HEK293 (cell line): ENCODE results near the gene TRAM2.

Experiments used
- CTCF ChIA-PET: fragments of 350-600 bp; formaldehyde crosslinking; extraction: SDS; loops from one replicate; lab custom pipeline; 2021; ENCODE audit warnings: antibody characterized with exemption; lab: Yijun Ruan, JAX
- POLR2A ChIA-PET: fragments of 300-600 bp; formaldehyde crosslinking; extraction: SDS; loops from one replicate; lab custom pipeline; 2020; ENCODE audit warnings: antibody characterized with exemption, inconsistent platforms; lab: Yijun Ruan, JAX
- H3K27ac ChIP-seq: fragments of 200-500 bp; sonication (Bioruptor generic); 2 replicates; pipeline ENCODE4 v1.5.1; 2014; ENCODE audit warnings: low read depth, low read length, control low read depth, inconsistent platforms; ENCODE audit errors: extremely low read depth
- H3K36me3 ChIP-seq, 2 experiments: fragments of 200-500 bp in 1 of 2; sonication (Bioruptor generic) in 1 of 2; 1 replicate in 1 of 2; 2 replicates in 1 of 2; pipeline ENCODE4 v1.5.1; 2014 to 2017; ENCODE audit warnings: inconsistent platforms in 2 of 2, low read length in 2 of 2; ENCODE audit not compliant: control insufficient read depth in 2 of 2, insufficient read depth in 1 of 2
- H3K4me1 ChIP-seq: fragments of 200-500 bp; sonication (Bioruptor generic); 2 replicates; pipeline ENCODE4 v1.5.1; 2014; ENCODE audit warnings: mild to moderate bottlenecking, low read length, inconsistent platforms; ENCODE audit not compliant: control insufficient read depth, insufficient read depth
- H3K4me3 ChIP-seq: 2 replicates; pipeline ENCODE4 v1.5.1; 2011; ENCODE audit warnings: low read depth, mild to moderate bottlenecking, control low read depth, low read length, moderate library complexity
- H3K9me3 ChIP-seq: fragments of 200-500 bp; sonication (Bioruptor generic); 2 replicates; pipeline ENCODE4 v1.5.1; 2014; ENCODE audit warnings: low read depth, low read length, inconsistent platforms; ENCODE audit not compliant: control insufficient read depth, insufficient read depth
- BCL11B ChIP-seq: fragments of 450-650 bp; formaldehyde crosslinking; IDR thresholded peaks from 2 replicates; pipeline ENCODE4 v1.5.1; 2016; ENCODE audit warnings: low read depth, missing biosample characterization, missing genetic modification characterization
- GLIS1 ChIP-seq: fragments of 450-650 bp; formaldehyde crosslinking; IDR thresholded peaks from 2 replicates; pipeline ENCODE4 v1.5.1; 2016; ENCODE audit warnings: missing biosample characterization, missing genetic modification characterization
- GLIS2 ChIP-seq: fragments of 450-650 bp; formaldehyde crosslinking; IDR thresholded peaks from 2 replicates; pipeline ENCODE4 v1.5.1; 2016; ENCODE audit warnings: missing biosample characterization, missing genetic modification characterization
- KLF1 ChIP-seq: fragments of 450-650 bp; formaldehyde crosslinking; IDR thresholded peaks from 2 replicates; pipeline ENCODE4 v1.5.1; 2016; ENCODE audit warnings: missing biosample characterization, missing genetic modification characterization
- KLF10 ChIP-seq: fragments of 450-650 bp; IDR thresholded peaks from 2 replicates; pipeline ENCODE4 v1.5.1; 2018; ENCODE audit warnings: missing biosample characterization, mild to moderate bottlenecking, missing genetic modification characterization
- KLF16 ChIP-seq: fragments of 450-650 bp; formaldehyde crosslinking; IDR thresholded peaks from 2 replicates; pipeline ENCODE4 v1.5.1; 2017; ENCODE audit warnings: missing biosample characterization, missing genetic modification characterization
- MZF1 ChIP-seq: fragments of 450-650 bp; formaldehyde crosslinking; IDR thresholded peaks from 2 replicates; pipeline ENCODE4 v1.5.1; 2017; ENCODE audit warnings: missing biosample characterization, missing genetic modification characterization, borderline replicate concordance
- OSR2 ChIP-seq: fragments of 450-650 bp; formaldehyde crosslinking; IDR thresholded peaks from 2 replicates; pipeline ENCODE4 v1.5.1; 2016; ENCODE audit warnings: missing biosample characterization, missing genetic modification characterization
- PRDM1 ChIP-seq: fragments of 450-650 bp; formaldehyde crosslinking; IDR thresholded peaks from 2 replicates; pipeline ENCODE4; 2016; ENCODE audit warnings: missing biosample characterization, missing genetic modification characterization
- SP2 ChIP-seq: fragments of 450-650 bp; formaldehyde crosslinking; IDR thresholded peaks from 2 replicates; pipeline ENCODE4 v1.5.1; 2016; ENCODE audit warnings: missing biosample characterization, missing genetic modification characterization
- SP7 ChIP-seq: fragments of 450-650 bp; formaldehyde crosslinking; IDR thresholded peaks from 2 replicates; pipeline ENCODE4 v1.5.1; 2016; ENCODE audit warnings: missing biosample characterization, missing genetic modification characterization
- ZBTB1 ChIP-seq: fragments of 450-650 bp; formaldehyde crosslinking; IDR thresholded peaks from 2 replicates; pipeline ENCODE4 v1.5.1; 2016; ENCODE audit warnings: missing biosample characterization, missing genetic modification characterization
- ZBTB8A ChIP-seq: fragments of 450-650 bp; formaldehyde crosslinking; IDR thresholded peaks from 2 replicates; pipeline ENCODE4 v1.5.1; 2016; ENCODE audit warnings: missing biosample characterization, missing genetic modification characterization
- ZIC2 ChIP-seq: fragments of 450-650 bp; formaldehyde crosslinking; IDR thresholded peaks from 2 replicates; pipeline ENCODE4 v1.5.1; 2016; ENCODE audit warnings: missing biosample characterization, missing genetic modification characterization
- ZNF221 ChIP-seq: fragments of 450-650 bp; formaldehyde crosslinking; IDR thresholded peaks from 2 replicates; pipeline ENCODE4 v1.5.1; 2017; ENCODE audit warnings: missing biosample characterization, missing genetic modification characterization, borderline replicate concordance
- ZNF23 ChIP-seq: fragments of 450-650 bp; formaldehyde crosslinking; IDR thresholded peaks from 2 replicates; pipeline ENCODE4 v1.5.1; 2016; ENCODE audit warnings: missing biosample characterization, missing genetic modification characterization, borderline replicate concordance
- ZNF391 ChIP-seq: fragments of 450-650 bp; formaldehyde crosslinking; IDR thresholded peaks from 2 replicates; pipeline ENCODE4 v1.5.1; 2016; ENCODE audit warnings: low read depth, missing biosample characterization, missing genetic modification characterization, borderline replicate concordance
- ZNF404 ChIP-seq: fragments of 450-650 bp; formaldehyde crosslinking; IDR thresholded peaks from 2 replicates; pipeline ENCODE4 v1.5.1; 2017; ENCODE audit warnings: missing biosample characterization, missing genetic modification characterization
- ZNF510 ChIP-seq: fragments of 450-650 bp; formaldehyde crosslinking; IDR thresholded peaks from 2 replicates; pipeline ENCODE4 v1.5.1; 2018; ENCODE audit warnings: mild to moderate bottlenecking, missing genetic modification characterization, missing biosample characterization; ENCODE audit not compliant: insufficient replicate concordance
- ZNF548 ChIP-seq: fragments of 450-650 bp; formaldehyde crosslinking; IDR thresholded peaks from 2 replicates; pipeline ENCODE4 v1.5.1; 2016; ENCODE audit warnings: missing biosample characterization, missing genetic modification characterization
- ZNF623 ChIP-seq: fragments of 450-650 bp; formaldehyde crosslinking; IDR thresholded peaks from 2 replicates; pipeline ENCODE4 v1.5.1; 2016; ENCODE audit warnings: missing biosample characterization, missing genetic modification characterization
- ZNF629 ChIP-seq: fragments of 450-650 bp; formaldehyde crosslinking; IDR thresholded peaks from 2 replicates; pipeline ENCODE4 v1.5.1; 2017; ENCODE audit warnings: missing biosample characterization, missing genetic modification characterization
- ZNF677 ChIP-seq: fragments of 450-650 bp; IDR thresholded peaks from 2 replicates; pipeline ENCODE4 v1.5.0; 2018; ENCODE audit warnings: missing biosample characterization, mild to moderate bottlenecking, missing genetic modification characterization, moderate library complexity
- ZNF701 ChIP-seq: fragments of 450-650 bp; formaldehyde crosslinking; IDR thresholded peaks from 2 replicates; pipeline ENCODE4 v1.5.1; 2016; ENCODE audit warnings: missing biosample characterization, missing genetic modification characterization
- TF ChIP-seq, protein P1 (sequence below): fragments of 450-650 bp; formaldehyde crosslinking; IDR thresholded peaks from 2 replicates; pipeline ENCODE4 v1.5.1; 2016; ENCODE audit warnings: missing biosample characterization, missing genetic modification characterization
- TF ChIP-seq, protein P2 (sequence below): fragments of 450-650 bp; IDR thresholded peaks from 2 replicates; pipeline ENCODE4 v1.5.1; 2018; ENCODE audit warnings: missing biosample characterization, mild to moderate bottlenecking, missing genetic modification characterization
- TF ChIP-seq, protein P3 (sequence below): fragments of 450-650 bp; formaldehyde crosslinking; IDR thresholded peaks from 2 replicates; pipeline ENCODE4 v1.5.1; 2016; ENCODE audit warnings: missing biosample characterization, missing genetic modification characterization
- TF ChIP-seq, protein P4 (sequence below): fragments of 450-650 bp; formaldehyde crosslinking; IDR thresholded peaks from 2 replicates; pipeline ENCODE4 v1.5.1; 2016; ENCODE audit warnings: missing biosample characterization, missing genetic modification characterization
- TF ChIP-seq, protein P5 (sequence below): fragments of 450-650 bp; formaldehyde crosslinking; IDR thresholded peaks from 2 replicates; pipeline ENCODE4 v1.5.1; 2017; ENCODE audit warnings: missing biosample characterization, missing genetic modification characterization

The TRAM2 gene

DNA sequence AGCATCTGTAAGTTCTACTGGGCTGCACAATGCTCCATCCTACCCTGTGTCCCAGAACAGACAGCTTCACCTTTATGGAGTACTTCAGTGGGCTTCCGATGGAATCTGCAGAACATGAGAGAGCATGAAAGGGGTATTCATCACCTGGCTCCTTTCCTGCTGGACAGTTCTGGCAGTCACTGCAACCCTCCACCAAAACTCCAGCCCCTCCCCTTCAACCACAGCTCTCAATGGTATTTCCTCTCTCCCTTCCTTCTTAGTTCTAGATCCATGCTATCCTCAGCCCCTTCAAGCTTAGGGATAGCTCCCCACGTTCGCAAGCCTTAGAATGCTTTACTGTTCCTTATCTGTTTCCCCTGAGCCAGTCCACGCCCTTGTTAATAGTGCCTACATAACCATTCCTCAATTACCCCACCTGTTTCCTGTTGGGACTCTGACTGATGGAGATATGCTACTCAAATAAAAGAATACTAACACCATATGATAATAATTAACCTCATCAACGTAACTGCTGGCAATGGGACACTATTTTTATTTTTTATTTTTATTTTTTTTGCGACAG is 26.8 kb downstream of the TRAM2 start (continued):
- TF ChIP-seq ZNF677 (tag by site-specific recombination) (no peak), KLF1 (peak; percentile 31; the same call in 1 of the 2 replicates), ZNF548 (tag by site-specific recombination) (no peak)
- TF ChIP-seq, protein P1, sequence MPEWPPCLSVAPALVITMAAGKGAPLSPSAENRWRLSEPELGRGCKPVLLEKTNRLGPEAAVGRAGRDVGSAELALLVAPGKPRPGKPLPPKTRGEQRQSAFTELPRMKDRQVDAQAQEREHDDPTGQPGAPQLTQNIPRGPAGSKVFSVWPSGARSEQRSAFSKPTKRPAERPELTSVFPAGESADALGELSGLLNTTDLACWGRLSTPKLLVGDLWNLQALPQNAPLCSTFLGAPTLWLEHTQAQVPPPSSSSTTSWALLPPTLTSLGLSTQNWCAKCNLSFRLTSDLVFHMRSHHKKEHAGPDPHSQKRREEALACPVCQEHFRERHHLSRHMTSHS (tag by site-specific recombination), result no peak

DNA sequence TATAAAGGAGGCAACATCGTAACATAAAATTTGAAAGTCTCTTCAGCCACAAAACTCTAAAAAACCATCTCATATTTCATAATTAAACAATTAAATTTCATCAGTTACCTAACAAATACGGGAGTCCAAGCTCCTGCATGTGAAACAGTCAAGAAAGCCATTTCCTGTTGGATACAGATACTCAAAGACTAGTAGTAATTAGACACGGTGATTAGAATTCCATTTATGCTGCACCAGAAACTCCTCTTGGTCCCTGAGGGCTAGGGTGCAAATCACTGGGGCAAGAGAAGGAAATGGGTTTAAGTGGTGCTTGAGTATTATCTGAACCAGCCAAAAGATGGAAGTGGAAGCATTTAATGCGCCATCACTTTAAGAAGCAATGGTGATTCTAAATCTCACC is 27.4 kb downstream of the TRAM2 start:
- H3K27ac ChIP-seq, result no peak overlapping the region
- H3K4me3 ChIP-seq, result no peak overlapping the region
- H3K4me1 ChIP-seq, result peaks cover 37% of the 10 kb centered on the region
- H3K9me3 ChIP-seq, result no peaks in the 10 kb centered on the region
- CTCF ChIA-PET, result interaction anchor here (0.5 to 3.5 kb wide), 9 partner anchors 15 to 132 kb away, joined by 3 to 16 read pairs (median 5); no protein-coding TSS in a partner anchor
- POLR2A ChIA-PET, result interaction anchor here (0.8 to 1.9 kb wide), 7 partner anchors 9 to 129 kb away, joined by 3 to 9 read pairs (median 3); partner anchors contain the start of genes EFHC1 and TRAM2
- no peaks in the 10 kb centered on the region for H3K36me3 ChIP-seq
- TF ChIP-seq KLF10 (tag by site-specific recombination) (0 out of 2 replicates have a peak, but pooled peaks have one; percentile 36), ZNF510 (tag by site-specific recombination) (no peak), SP2 (tag by site-specific recombination) (no peak), ZNF404 (tag by site-specific recombination) (no peak), SP7 (tag by site-specific recombination) (peak; percentile 51), ZNF629 (tag by site-specific recombination) (peak; percentile 17; the same call in 1 of the 2 replicates), OSR2 (tag by site-specific recombination) (peak; percentile 96), GLIS1 (tag by site-specific recombination) (no peak), ZNF623 (no peak), PRDM1 (tag by site-specific recombination) (no peak), GLIS2 (no peak), ZIC2 (no peak), MZF1 (no peak), ZNF391 (tag by site-specific recombination) (no peak), ZBTB8A (tag by site-specific recombination) (no peak), ZNF701 (tag by site-specific recombination) (no peak), ZBTB1 (tag by site-specific recombination) (no peak), BCL11B (tag by site-specific recombination) (no peak), ZNF221 (tag by site-specific recombination) (no peak), ZNF23 (tag by site-specific recombination) (no peak), KLF16 (tag by site-specific recombination) (no peak)
- TF ChIP-seq, protein P2, sequence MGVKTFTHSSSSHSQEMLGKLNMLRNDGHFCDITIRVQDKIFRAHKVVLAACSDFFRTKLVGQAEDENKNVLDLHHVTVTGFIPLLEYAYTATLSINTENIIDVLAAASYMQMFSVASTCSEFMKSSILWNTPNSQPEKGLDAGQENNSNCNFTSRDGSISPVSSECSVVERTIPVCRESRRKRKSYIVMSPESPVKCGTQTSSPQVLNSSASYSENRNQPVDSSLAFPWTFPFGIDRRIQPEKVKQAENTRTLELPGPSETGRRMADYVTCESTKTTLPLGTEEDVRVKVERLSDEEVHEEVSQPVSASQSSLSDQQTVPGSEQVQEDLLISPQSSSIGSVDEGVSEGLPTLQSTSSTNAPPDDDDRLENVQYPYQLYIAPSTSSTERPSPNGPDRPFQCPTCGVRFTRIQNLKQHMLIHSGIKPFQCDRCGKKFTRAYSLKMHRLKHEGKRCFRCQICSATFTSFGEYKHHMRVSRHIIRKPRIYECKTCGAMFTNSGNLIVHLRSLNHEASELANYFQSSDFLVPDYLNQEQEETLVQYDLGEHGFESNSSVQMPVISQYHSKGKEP (tag by site-specific recombination), result peak; percentile 93
- TF ChIP-seq, protein P3, sequence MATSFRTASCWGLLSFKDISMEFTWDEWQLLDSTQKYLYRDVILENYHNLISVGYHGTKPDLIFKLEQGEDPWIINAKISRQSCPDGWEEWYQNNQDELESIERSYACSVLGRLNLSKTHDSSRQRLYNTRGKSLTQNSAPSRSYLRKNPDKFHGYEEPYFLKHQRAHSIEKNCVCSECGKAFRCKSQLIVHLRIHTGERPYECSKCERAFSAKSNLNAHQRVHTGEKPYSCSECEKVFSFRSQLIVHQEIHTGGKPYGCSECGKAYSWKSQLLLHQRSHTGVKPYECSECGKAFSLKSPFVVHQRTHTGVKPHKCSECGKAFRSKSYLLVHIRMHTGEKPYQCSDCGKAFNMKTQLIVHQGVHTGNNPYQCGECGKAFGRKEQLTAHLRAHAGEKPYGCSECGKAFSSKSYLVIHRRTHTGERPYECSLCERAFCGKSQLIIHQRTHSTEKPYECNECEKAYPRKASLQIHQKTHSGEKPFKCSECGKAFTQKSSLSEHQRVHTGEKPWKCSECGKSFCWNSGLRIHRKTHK (tag by site-specific recombination), result no peak
- TF ChIP-seq, protein P4, sequence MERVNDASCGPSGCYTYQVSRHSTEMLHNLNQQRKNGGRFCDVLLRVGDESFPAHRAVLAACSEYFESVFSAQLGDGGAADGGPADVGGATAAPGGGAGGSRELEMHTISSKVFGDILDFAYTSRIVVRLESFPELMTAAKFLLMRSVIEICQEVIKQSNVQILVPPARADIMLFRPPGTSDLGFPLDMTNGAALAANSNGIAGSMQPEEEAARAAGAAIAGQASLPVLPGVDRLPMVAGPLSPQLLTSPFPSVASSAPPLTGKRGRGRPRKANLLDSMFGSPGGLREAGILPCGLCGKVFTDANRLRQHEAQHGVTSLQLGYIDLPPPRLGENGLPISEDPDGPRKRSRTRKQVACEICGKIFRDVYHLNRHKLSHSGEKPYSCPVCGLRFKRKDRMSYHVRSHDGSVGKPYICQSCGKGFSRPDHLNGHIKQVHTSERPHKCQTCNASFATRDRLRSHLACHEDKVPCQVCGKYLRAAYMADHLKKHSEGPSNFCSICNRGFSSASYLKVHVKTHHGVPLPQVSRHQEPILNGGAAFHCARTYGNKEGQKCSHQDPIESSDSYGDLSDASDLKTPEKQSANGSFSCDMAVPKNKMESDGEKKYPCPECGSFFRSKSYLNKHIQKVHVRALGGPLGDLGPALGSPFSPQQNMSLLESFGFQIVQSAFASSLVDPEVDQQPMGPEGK, result peak; percentile 24; the same call in 1 of the 2 replicates
- TF ChIP-seq, protein P1 (tag by site-specific recombination), result no peak
- TF ChIP-seq, protein P5, sequence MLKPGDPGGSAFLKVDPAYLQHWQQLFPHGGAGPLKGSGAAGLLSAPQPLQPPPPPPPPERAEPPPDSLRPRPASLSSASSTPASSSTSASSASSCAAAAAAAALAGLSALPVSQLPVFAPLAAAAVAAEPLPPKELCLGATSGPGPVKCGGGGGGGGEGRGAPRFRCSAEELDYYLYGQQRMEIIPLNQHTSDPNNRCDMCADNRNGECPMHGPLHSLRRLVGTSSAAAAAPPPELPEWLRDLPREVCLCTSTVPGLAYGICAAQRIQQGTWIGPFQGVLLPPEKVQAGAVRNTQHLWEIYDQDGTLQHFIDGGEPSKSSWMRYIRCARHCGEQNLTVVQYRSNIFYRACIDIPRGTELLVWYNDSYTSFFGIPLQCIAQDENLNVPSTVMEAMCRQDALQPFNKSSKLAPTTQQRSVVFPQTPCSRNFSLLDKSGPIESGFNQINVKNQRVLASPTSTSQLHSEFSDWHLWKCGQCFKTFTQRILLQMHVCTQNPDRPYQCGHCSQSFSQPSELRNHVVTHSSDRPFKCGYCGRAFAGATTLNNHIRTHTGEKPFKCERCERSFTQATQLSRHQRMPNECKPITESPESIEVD, result peak; percentile 93
